Astrocyte (in vitro differentiated cells and primary cell): ENCODE data around the gene SPSB1.

ENCODE experiments used
- EZH2 ChIP-seq: IDR thresholded peaks from 2 replicates; pipeline ENCODE4 v1.6.1; 2012; ENCODE audit warnings: mild to moderate bottlenecking, low read length, inconsistent platforms; ENCODE audit not compliant: insufficient read depth
- TF ChIP-seq, protein P1 (sequence below): IDR thresholded peaks from 2 replicates; pipeline ENCODE4 v1.5.1; 2011; ENCODE audit warnings: low read depth, mild to moderate bottlenecking, inconsistent platforms, low read length, moderate library complexity; ENCODE audit not compliant: insufficient read depth

DNA sequence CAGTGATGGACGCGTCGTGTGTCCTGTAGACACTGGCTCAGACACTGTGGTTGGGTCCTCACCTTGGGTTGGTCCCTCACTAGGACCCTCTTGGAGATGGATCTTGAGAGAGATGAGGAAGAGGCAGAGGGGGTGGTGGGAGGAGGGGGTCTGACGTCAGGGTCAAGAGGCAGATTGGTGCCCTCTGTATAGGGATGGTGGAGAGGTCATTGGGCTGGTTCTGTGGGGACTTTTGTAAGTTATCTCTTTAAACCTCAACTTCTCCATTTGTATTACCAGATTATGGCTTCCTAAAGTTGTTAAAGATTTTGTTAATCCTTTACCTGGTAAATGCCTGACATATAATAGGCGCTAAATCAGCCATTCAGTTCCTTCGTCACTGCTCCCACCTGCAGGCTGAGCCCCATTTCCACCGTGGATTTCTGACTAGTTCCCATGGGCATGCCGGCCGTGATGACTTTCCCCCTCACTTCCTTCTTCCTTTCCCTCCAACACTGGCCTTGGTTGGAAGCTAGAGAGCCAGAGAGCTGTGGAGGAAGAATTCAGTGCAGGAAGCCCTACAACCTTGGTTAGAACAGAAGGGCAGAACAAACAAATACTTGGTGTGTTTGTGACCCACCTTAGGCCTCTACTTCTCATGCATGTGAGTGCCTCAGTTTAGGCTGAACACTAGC lies 49.5 kb upstream of the SPSB1 start:
- TF ChIP-seq, protein P1, sequence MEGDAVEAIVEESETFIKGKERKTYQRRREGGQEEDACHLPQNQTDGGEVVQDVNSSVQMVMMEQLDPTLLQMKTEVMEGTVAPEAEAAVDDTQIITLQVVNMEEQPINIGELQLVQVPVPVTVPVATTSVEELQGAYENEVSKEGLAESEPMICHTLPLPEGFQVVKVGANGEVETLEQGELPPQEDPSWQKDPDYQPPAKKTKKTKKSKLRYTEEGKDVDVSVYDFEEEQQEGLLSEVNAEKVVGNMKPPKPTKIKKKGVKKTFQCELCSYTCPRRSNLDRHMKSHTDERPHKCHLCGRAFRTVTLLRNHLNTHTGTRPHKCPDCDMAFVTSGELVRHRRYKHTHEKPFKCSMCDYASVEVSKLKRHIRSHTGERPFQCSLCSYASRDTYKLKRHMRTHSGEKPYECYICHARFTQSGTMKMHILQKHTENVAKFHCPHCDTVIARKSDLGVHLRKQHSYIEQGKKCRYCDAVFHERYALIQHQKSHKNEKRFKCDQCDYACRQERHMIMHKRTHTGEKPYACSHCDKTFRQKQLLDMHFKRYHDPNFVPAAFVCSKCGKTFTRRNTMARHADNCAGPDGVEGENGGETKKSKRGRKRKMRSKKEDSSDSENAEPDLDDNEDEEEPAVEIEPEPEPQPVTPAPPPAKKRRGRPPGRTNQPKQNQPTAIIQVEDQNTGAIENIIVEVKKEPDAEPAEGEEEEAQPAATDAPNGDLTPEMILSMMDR, result no peak
- no peak for TF ChIP-seq EZH2
